Heart left ventricle (tissue), 16 donors: ENCODE measurements around the gene ZC3H12C. TPM values are rescaled to one million over a fixed set of nuclear protein-coding genes. Genes with fewer than 3 reads are reported as not detected.

Source experiments
- ATAC-seq, 4 donors: fragments of 200-7000 bp; cut with Tn5 transposase; one replicate each; pipeline ENCODE4 v1.9.1; 2020 to 2022; ENCODE audit warnings: moderate library complexity in 4 of 4, mild to moderate bottlenecking in 3 of 4, moderate number of reproducible peaks in 1 of 4
- DNase-seq, 5 donors: peaks; one replicate each; pipeline ENCODE4 v3.0.0-alpha.2; 2020
- H3K27ac ChIP-seq, 12 donors: fragments of 200-600 bp; sonication (generic) in 4 of 12; one replicate each; pipeline versions ENCODE4 v1.5.0 to v1.8.0; 2016 to 2022; ENCODE audit warnings: mild to moderate bottlenecking in 2 of 12
- H3K27me3 ChIP-seq, 9 donors: fragments of 200-600 bp; sonication (generic) in 2 of 9; one replicate each; pipeline versions ENCODE4 v1.5.1 to v1.8.0; 2016 to 2022; ENCODE audit warnings: mild to moderate bottlenecking in 3 of 9
- H3K36me3 ChIP-seq, 9 donors: fragments of 200-600 bp; sonication (generic) in 2 of 9; one replicate each; pipeline versions ENCODE4 v1.5.0 to v1.8.0; 2018 to 2022; ENCODE audit warnings: mild to moderate bottlenecking in 2 of 9
- H3K4me1 ChIP-seq, 12 donors: fragments of 200-600 bp; sonication (generic) in 4 of 12; one replicate each; pipeline versions ENCODE4 v1.5.0 to v1.8.0; 2016 to 2022; ENCODE audit warnings: mild to moderate bottlenecking in 3 of 12
- H3K4me3 ChIP-seq, 12 donors: fragments of 200-600 bp; sonication (generic) in 4 of 12; one replicate each; pipeline versions ENCODE4 v1.5.0 to v1.8.0; 2017 to 2022; ENCODE audit warnings: mild to moderate bottlenecking in 9 of 12, moderate library complexity in 4 of 12
- H3K9me3 ChIP-seq, 12 donors: fragments of 200-600 bp; sonication (generic) in 4 of 12; one replicate each; pipeline versions ENCODE4 v1.5.0 to v1.8.0; 2016 to 2022; ENCODE audit warnings: mild to moderate bottlenecking in 1 of 12
- POLR2A ChIP-seq, 2 donors: fragments of 450-650 bp; IDR thresholded peaks; one replicate each; pipeline ENCODE4 v1.6.1; 2017; ENCODE audit warnings: antibody characterized with exemption in 2 of 2, mild to moderate bottlenecking in 2 of 2, moderate library complexity in 2 of 2
- WGBS, 4 donors: extraction: QIAGEN DNeasy Blood & Tissue Kit in 2 of 4; methylation state at CpG; one replicate each; pipeline versions ENCODE4 v1.1.5 to v1.1.7; 2013 to 2018; 5-methylcytosine and 5-hydroxymethylcytosine counted together
- intact Hi-C, 10 donors: fragments of 100-400 bp; cut with DNase I; formaldehyde crosslinking; loops; one replicate each; pipeline versions ENCODE4 v1.11.1 to v1.14.2; 2022
- long read RNA-seq, 3 donors: library from polyadenylated mRNA; unstranded; transcript quantifications; one replicate each; pipeline ENCODE4 v2.0.0, GENCODE V29; 2020 to 2021
- polyA plus RNA-seq, 2 donors: library from polyadenylated mRNA; stranded (reverse); fragments of 200-250 nt; gene quantifications; one replicate each; pipeline ENCODE4 v1.2.3, GENCODE V29; 2013
- total RNA-seq, 9 donors: library from RNA; depleted of rRNA in 2 of 9; stranded (reverse); fragments of >200 nt in 2 of 9; fragmentation: NEBNext Ultra II Directional in 3 of 9; extraction: Animal tissue kit (Norgen Biotek cat#: 25700) in 3 of 9; gene quantifications; one replicate each; pipeline versions ENCODE4 v1.1.0 to v1.2.4, GENCODE V29; 2016 to 2023
- TF ChIP-seq, protein P1 (sequence below), 12 donors: fragments of 200-600 bp; sonication (generic) in 4 of 12; IDR thresholded peaks; one replicate each; pipeline versions ENCODE4 v1.5.0 to v1.8.0; 2018 to 2022; ENCODE audit warnings: antibody characterized with exemption in 12 of 12, mild to moderate bottlenecking in 5 of 12
- donor health status: ischemic (EF 13 %, LVEDD 7.1; RV severe dilation, severe dysfunction).
- donor health status: healthy with polysubstance abuse.
- donor health status: DM: no; HTN: yes; CAD: no.
- donor health status: DM: no; HTN: no; CAD: no.
- donor health status: ischemic (EF 25% LVEDD 6.9; RV normal size, moderate dysfunction).
- donor health status: ischemic (EF 25% LVEDD 5.7; RV mildly dilated, moderate dysfunction).
- donor health status: healthy.
- donor health status: DM: yes; HTN: yes; CAD: no.
- donor health status: ischemic (EF 35%, LVEDD 5.7; RV mildly dilated, moderate dysfunction).
- donor health status: nonischemic (EF 11% LVEDD 7.7; RV severe dilation, severe dysfunction).
- donor health status: DM: yes; HTN: yes; CAD: no.
- donor health status: PGD.
- donor health status: ischemic (EF 29% LVEDD 5.4; RV normal size, mild dysfunction).
- donor health status: nonischemic (EF 23%, LVEDD 6.1; RV moderate dilation, normal function).

ZC3H12C gene
- total RNA-seq (10 to 100 TPM; 13.8 to 24.3 (median 18.8) TPM), polyA plus RNA-seq (1 to 10 TPM; 2.1 to 7.2 TPM)
- long read RNA-seq, donor 1, partial matches to known transcripts = 0 of 5 reads
- long read RNA-seq, donor 1, other reads (novel, unspliced or antisense) = 5 of 5 reads
- long read RNA-seq, donor 2, full-length matches to known transcripts = 1 of 3 reads
- long read RNA-seq, donor 2, partial matches to known transcripts = 0 of 3 reads
- long read RNA-seq, donor 2, other reads (novel, unspliced or antisense) = 2 of 3 reads
- long read RNA-seq, donor 3, partial matches to known transcripts = 0 of 6 reads
- long read RNA-seq, donor 3, other reads (novel, unspliced or antisense) = 6 of 6 reads

DNA sequence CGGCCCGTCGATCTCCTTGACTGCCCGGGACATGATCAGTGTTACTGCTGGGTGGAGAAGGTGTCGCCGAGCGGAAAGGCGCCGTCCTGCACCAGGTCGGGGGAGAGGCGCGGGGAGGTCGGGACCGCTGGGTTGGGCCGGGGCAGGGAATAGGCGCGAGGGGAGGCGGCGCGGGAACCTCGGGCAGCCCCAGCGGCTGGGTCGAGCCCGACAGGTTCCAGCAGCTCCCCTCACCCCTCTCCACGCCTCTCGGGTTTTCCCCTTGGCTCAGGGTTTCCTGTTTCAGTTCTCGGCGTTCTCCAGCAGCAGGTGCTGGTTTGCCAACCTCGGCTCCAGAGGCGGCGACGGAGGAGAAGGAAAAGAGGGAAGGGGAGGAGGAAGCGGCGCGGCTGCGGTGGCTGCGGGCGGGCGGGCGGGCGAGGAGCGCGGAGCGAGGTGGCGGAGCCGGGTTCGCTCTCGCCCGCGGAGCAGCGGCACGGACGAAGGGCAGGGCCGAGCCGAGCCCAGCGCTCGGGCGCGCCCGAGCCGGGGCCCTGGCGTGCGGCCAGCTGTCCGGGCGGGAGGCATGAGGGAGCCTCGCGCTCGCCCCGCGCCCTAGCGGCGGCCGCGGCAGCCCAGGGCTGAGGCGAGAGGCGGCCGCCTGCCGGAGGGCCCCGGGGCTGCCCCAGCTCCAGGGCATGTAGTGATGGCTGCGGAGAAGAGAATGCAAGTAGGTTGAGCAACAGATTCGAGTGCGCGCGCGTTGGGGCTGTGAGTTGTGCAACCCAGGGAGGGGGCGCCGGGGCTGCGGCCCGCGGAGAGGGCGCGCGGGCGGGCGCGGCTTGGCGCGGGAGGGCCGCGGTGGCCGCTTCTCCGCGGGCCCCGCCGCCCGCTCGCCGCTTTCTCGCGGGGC lies at the start of gene ZC3H12C:
Gene ZC3H12C, plus strand, starts transcription at position 878 of the 892 bp plus-strand sequence. CDS start 20 bp downstream, outside the sequence.
- Histone ChIP-seq H3K27ac (peak within 1 kb of the TSS; percentile 76 to 99 (median 94)), H3K9me3 (no peaks in the 10 kb centered on the region), H3K36me3 (no peaks in the 10 kb centered on the region), H3K27me3 (no peaks in the 10 kb centered on the region), H3K4me1 (peaks cover 0 to 38% (median 20%) of the 10 kb centered on the region in 12 donors), H3K4me3 (peak within 1 kb of the TSS; percentile 59 to 93 (median 81))
- TF ChIP-seq, protein P1, sequence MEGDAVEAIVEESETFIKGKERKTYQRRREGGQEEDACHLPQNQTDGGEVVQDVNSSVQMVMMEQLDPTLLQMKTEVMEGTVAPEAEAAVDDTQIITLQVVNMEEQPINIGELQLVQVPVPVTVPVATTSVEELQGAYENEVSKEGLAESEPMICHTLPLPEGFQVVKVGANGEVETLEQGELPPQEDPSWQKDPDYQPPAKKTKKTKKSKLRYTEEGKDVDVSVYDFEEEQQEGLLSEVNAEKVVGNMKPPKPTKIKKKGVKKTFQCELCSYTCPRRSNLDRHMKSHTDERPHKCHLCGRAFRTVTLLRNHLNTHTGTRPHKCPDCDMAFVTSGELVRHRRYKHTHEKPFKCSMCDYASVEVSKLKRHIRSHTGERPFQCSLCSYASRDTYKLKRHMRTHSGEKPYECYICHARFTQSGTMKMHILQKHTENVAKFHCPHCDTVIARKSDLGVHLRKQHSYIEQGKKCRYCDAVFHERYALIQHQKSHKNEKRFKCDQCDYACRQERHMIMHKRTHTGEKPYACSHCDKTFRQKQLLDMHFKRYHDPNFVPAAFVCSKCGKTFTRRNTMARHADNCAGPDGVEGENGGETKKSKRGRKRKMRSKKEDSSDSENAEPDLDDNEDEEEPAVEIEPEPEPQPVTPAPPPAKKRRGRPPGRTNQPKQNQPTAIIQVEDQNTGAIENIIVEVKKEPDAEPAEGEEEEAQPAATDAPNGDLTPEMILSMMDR (IDR thresholded peaks at IDR 0.05) = peak in 10 of 12 donors; percentile 17 to 71 (median 48)
- peak in 1 of 2 donors; percentile 19 for TF ChIP-seq POLR2A (IDR thresholded peaks at IDR 0.05)
- peak; percentile 80 to 88 (median 86) for DNase-seq
- intact Hi-C loops = loop anchor here in 7 of 10 donors (1.0 to 10.0 kb wide), 5 partner anchors 145 to 202 kb away; partner anchors contain the start of gene RDX (in 1 of the 7)
- peak; percentile 72 to 87 (median 85) for ATAC-seq
- WGBS, 4 donors = 1% methylated on average over 61 to 110 of the region's 110 CpGs

- DNase-seq = no peak
- H3K36me3 ChIP-seq = no peaks in the 10 kb centered on the region
- no peak for ATAC-seq
- TF ChIP-seq, protein P1 (IDR thresholded peaks at IDR 0.05) = no peak
- TF ChIP-seq POLR2A (IDR thresholded peaks at IDR 0.05) = no peak
- H3K9me3 ChIP-seq = no peaks in the 10 kb centered on the region
- no peaks in the 10 kb centered on the region for H3K27me3 ChIP-seq
- H3K4me3 ChIP-seq = no peak overlapping the region
- H3K27ac ChIP-seq = no peak overlapping the region
- WGBS, 4 donors = 76 to 84% (median 84%) methylated on average over 9 of the region's 9 CpGs
- no peaks in the 10 kb centered on the region for H3K4me1 ChIP-seq
- intact Hi-C loops = no loop called here
These were observed 48.8 kb upstream of the ZC3H12C start for GRCh38 chr11:110044226-110044968.

DNA sequence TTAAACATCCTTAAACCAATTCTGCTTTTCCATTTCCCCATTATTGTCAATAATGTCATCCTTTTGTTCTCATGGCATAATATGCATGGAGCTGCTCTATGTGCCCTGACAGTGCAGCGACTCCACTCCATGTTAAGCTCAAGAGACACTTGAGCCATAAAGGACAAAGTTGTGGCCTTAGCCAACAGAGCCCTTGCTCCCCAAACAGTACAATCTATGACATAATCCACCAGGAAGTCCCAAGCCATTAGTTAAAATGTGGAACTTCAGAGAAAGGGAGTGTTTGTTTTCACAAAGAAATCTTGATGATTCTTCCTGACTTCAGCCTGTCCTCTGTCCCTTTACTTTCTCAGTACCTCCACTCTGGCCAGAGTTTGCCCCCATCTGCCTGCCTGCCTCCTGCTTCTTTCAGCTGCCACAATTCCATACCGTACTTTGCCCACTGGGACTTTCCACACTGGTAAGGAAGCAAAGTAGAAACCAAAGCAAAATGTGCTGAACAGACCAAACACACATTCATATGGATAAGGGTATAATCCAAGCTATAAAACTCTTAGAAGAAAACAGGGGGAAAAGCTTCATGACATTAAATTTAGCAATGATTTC lies 46.3 kb upstream of the ZC3H12C start:
- TF ChIP-seq, protein P1 (IDR thresholded peaks at IDR 0.05) = no peak
- TF ChIP-seq POLR2A (IDR thresholded peaks at IDR 0.05) = no peak
- no peak for ATAC-seq
- WGBS, 4 donors = 75 to 93% (median 89%) methylated on average over 2 of the region's 2 CpGs
- no peaks in the 10 kb centered on the region for H3K4me1 ChIP-seq
- peaks cover 0 to 2% (median 0%) of the 10 kb centered on the region in 12 donors for H3K9me3 ChIP-seq
- no peak for DNase-seq
- H3K36me3 ChIP-seq = no peaks in the 10 kb centered on the region
- no peak overlapping the region for H3K27ac ChIP-seq
- no peaks in the 10 kb centered on the region for H3K27me3 ChIP-seq
- H3K4me3 ChIP-seq = no peak overlapping the region
- intact Hi-C loops = no loop called here
